GM19395 (cell line): ENCODE measurements around the gene RMDN2.
"Not testable (repeated sequence)": the region's sequence is repeated elsewhere in the genome, so short reads cannot be mapped to it uniquely, and the experiment has no call there.

Experiments
- ATAC-seq: cut with Tn5 transposase; IDR thresholded peaks from one replicate; pipeline ENCODE4 v1.9.1; 2021; ENCODE audit warnings: mild to moderate bottlenecking, moderate library complexity; ENCODE audit not compliant: unreplicated experiment

The RMDN2 gene

DNA sequence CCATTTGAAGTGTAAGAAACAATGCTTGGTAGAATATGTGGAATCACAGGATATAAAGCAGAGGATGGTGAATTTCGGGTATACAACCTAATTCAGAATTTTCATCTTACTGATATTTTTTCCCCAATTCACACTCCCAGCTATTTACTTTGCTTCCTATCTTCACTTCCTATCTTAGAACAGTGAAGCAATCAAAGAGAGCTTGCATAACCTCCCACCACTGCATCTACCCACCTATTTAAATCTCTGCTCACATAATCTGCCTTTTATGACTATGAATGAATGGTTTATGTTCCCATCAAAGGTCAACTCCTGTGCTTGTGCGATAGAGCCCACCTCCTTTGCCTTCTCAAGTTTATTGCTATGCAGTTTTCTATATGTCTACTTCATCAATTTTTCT is 3.3 kb downstream of the RMDN2 start:
- ATAC-seq: no peak

DNA sequence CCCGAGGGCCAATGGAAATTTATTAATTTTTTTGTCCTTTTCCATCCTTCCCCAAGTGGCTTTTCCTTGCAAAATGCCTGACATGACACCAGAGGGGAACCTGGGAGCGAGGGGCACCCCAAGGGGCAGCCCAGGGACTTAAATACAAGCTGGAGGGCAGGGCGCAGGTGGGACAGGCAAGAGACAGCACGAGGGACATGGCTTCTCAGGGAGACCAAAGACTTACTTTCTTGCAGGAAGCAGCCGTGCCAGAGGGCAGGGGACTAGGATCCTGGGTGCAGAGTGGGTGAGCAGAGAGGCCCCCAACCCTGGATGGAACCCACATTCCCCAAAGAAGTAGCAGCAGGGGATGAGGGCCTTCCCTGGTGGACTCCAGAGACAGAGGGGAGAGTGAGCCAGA is 5.3 kb downstream of the RMDN2 start:
- ATAC-seq: not testable (repeated sequence)

DNA sequence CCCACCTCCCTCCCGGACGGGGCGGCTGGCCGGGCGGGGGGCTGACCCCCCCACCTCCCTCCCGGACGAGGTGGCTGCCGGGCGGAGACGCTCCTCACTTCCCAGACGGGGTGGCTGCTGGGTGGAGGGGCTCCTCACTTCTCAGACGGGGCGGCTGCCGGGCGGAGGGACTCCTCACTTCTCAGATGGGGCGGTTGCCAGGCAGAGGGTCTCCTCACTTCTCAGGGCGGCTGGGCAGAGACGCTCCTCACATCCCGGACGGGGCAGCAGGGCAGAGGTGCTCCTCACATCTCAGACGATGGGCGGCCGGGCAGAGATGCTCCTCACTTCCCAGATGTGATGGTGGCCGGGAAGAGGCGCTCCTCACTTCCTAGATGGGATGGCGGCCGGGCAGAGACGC is 7.8 kb downstream of the RMDN2 start:
- not testable (repeated sequence) for ATAC-seq

DNA sequence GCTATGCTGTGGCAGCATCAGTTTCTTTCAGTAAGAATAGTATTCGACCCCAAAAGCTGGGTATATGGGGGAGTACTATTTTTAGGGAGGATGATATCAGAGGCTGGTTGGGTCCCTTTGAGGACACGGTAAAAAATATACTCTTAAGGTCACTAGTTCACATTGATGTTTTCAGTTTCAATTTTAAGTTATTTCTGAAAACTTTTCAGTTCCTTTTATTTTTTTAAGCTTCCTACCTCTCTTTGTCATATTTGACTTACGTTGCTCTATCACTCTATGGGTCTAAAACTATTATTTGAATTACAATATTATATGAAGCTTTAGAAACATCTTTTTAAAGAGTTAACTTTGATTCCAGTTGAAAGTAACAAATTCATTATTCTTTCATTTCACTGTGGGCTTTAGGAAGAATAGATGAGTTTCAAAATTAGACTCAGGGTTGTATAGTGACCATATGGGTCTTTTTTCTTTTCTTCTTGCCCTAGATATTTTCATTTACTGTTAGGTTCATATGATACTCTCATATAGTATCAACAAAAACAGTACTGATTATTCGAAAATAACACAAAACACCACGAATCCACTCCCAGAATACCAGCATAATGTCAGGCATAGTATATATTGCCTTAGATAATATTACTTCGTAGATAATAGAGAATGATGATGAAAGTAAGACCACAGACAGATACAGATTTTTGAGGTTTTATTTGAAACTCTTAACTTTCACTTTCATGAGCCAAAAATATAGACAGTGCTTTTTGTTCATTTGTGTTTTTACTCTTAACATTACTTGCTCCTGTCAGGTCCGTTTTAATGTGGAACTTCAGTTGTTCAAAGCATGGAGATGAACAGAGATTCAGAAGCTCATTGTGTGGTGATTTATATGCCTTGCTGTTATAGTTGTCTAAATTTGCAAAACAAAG is 9.8 kb downstream of the RMDN2 start:
- peak; percentile 90 for ATAC-seq

DNA sequence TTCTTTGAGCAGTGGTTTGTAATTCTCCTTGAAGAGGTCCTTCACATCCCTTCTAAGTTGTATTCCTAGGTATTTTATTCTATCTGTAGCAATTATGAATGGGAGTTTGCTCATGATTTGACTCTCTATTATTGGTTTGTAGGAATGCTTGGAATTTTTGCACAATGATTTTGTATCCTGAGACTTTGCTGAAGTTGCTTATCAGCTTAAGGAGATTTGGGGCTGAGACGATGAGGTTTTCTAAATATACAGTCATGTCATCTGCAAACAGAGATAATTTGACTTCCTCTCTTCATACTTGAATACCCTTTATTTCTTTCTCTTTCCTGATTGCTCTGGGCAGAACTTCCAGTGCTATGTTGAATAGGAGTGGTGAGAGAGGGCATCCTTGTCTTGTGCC is 12.5 kb downstream of the RMDN2 start:
- not testable (repeated sequence) for ATAC-seq

DNA sequence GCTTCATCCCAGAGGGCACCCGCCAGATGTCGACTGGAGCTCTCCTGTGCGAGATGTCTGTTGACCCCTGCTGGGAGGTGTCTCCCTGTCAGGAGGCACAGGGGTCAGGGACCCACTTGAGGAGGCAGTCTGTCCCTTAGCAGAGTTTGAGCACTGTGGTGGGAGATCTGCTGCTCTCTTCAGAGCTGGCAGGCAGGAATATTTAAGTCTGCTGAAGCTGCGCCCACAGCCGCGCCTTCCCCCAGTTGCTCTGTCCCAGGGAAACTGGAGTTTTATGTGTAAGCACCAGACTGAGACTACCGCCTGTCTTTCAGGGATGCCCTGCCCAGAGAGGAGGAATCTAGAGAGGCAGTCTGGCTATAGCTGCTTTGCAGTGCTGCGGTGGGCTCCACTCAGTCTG is 16.2 kb downstream of the RMDN2 start:
- not testable (repeated sequence) for ATAC-seq

DNA sequence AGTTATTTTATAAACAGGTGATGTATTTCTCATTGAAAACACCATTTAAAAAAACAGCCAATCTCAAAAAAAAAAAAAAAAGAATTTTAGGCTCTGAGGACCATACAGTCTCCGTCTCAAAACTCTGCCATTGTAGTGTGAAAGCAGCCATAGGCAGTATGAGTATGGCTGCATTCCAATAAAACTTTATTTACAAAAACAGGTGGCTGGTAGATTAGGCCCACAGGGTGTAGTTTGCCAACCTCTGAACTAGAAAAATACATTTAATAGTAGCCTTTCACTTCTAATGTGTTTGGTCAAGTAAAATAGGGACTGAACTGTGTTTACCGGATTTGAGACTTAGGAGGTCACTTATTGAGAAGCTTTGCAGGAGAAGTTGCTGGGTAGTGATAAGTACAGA is 19.2 kb downstream of the RMDN2 start:
- no peak for ATAC-seq

DNA sequence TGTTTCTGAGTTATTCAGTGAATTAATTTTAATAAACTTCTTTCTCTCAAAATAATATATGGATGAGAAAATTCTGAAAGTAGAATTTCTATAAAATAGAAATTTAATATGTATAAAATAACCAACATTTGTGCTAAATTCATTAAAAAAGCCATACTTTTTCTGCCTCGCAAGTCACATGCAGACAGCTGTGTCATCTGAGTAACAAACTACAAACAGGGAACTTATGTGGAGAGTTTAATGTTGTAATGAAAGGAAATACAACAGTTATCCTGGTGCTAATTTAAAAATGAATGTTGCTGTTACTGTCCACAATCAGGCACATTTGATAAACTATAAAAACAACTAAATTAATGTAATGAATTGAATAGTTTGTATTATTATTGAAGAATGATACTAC is 22.2 kb downstream of the RMDN2 start:
- ATAC-seq: no peak

DNA sequence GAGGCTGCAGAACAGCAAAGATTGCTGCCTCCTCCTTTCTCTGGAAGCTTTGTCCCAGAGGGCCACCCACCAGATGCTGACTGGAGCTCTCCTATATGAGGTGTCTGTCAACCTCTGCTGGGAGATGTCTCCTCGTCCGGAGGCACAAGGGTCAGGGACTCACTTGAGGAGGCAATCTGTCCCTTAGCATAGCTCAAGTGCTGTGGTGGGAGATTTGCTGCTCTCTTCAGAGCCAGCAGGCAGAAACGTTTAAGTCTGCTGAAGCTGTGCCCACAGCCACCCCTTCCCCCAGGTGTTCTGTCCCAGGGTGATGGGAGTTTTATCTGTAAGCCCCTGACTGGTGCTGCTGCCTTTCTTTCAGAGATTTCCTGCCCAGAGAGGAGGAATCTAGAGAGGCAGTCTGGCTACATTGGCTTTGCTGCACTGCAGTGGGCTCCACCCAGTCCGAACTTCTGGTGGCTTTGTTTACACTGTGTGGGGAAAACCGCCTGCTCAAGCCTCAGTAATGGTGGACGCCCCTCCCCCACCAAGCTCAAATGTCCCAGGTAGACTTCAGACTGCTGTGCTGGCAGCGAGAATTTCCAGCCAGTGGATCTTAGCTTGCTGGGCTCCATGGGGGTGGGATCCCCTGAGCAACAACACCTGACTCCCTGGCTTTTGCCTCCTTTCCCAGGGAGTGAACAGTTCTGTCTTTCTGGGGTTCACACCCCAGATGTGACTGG is 37.1 kb downstream of the RMDN2 start:
- ATAC-seq: not testable (repeated sequence)

DNA sequence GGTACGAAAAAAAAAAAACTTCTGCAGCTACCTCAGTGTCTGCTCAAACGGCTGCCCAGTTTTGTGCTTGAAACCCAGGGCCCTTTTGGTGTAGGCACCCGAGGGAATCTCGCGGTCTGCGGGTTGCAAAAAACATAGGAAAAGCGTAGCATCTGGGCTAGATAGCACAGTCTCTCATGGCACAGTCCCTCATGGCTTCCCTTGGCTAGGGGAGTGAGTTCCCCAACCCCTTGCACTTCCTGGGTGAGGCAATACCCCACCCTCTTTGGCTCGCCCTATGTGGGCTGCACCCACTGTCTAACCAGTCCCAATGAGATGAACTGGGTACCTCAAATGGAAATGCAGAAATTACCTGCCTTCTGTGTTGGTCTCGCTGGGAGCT is 37.6 kb downstream of the RMDN2 start:
- ATAC-seq: not testable (repeated sequence)

DNA sequence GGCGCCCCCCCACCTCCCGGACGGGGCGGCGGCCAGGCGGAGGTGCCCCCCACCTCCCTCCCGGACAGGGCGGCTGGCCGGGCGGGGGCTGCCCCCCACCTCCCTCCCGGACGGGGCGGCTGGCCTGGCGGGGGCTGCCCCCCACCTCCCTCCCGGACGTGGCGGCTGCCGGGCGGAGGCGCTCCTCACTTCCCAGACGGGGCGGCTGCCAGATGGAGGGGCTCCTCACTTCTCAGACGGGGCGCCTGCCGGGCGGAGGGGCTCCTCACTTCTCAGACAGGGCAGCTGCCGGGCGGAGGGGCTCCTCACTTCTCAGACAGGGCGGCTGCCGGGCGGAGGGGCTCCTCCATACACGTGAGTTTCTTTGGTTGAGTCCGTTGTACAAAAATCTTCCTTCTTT is 38.8 kb downstream of the RMDN2 start:
- not testable (repeated sequence) for ATAC-seq

DNA sequence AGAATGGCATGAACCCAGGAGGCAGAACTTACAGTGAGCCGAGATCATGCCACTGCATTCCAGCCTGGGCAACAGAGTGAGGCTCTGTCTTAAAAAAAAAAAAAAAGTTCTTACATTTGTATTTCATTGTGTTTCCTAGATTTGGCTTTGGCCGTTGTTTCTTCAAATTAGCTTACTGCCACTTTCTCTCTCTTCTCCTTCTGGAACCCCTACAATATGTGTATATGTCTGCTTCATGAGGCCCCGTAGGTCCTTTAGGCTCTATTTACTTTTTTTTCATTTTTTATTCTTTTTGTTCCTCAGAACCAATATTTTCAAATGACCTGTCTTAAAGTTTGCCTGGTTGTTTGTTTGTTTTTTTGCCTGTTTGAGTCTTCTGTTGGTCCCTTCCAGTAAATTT is 41.2 kb downstream of the RMDN2 start:
- ATAC-seq: no peak

DNA sequence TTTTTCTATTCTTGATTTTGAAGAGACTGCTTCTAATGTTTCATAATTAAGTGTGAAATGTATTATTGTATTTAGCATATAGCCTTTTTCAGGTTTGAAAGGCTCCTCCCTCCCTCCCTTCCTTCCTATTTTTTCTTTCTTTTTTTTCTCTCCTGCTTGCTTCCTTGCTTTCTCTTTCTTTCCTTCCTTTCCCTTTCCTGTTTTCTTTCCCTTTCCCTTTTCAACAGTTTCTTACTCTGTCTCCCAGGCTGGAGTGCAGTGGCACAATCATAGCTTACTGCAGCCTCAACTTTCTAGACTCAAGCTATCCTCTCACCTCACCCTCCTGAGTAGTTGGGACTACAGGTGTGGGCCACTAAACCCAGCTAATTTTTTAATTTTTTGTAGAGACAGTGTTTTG is 44.6 kb downstream of the RMDN2 start:
- no peak for ATAC-seq

DNA sequence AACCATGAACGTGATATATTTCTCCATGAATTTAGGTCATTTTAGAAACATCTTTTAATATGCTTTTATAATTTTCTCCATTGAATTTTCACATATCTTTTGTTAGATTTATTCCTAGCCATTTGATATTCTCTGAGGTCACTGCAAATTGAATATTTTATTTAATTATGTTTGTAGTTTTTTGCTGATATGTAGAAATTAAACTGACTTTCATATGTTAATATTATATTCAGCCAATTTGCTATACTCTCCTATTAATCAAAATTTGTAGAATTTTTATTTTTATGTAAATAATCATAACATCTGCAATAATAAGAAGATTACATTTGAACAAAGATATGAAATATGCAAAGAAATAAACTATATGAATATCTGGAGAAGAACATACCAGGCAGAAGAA is 46.9 kb downstream of the RMDN2 start:
- no peak for ATAC-seq

DNA sequence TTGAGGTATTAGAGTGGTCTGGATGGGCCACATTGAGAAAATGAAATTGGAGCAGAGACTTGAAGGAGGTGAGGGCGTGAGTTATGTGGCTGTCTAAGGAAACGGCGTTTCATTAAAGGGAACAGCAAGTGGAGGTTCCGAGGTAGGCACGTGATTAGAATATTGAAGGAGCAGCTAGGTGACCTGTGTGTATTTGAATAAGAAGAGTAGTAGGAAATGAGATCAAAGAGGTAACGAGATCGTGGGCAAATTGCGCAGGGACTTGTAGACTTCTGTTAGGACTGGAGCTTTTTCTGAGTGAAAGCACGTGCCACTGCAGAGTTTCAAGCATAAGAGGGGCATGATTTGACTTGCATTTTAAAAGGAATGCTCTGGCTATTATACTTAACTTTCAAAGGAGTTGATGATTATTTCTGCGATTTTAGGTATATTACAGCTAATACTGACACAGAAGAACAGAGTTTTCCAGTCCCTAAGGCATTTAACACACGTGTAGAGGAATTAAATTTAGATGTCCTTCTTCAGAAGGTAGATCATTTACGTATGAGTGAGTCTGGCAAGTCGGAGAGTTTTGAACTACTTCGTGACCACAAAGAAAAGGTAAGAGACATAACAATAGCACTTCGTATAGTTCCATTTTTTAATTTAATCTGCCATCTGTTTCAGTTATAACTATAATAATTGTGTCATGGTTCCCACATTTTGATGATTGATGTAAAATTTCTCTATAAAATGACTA is 48.7 kb downstream of the RMDN2 start:
- ATAC-seq: no peak

DNA sequence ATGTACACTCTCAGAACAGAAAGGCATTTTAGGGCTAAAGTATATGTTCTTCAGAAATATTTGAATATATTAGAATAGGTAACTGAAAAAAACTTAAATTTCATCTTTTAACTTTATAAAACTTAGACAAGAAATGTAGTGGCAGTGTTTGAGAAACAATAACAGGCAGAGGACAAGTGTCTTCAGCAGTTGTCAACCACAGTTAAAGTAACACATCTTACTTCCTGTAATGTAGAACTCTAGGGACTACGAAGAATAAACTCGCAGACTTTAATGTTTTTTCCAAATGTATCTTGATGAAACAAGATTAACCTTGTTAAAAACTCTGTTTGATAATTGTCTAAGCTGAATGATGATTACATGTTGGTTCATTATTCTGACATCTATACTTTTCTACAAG is 50.7 kb downstream of the RMDN2 start:
- ATAC-seq: no peak

DNA sequence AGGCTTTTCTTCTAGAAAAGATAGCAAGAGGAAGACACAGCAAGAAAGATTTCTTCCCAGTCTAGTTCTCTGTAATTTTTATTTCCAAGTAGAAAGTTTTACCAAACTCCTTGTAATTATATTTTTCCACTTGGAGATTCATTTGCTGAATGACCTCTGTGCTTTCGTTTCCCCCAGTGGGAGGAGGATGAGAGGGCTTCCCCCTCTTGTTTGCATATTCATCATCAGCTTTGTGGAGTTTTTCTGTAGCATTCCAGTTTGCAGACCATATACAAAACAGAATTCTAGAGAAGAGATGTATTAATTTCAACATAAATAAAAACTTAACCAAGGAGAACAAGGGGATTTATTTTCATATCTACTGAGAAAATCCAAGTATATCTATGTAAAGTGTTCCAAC is 51.3 kb downstream of the RMDN2 start:
- no peak for ATAC-seq

DNA sequence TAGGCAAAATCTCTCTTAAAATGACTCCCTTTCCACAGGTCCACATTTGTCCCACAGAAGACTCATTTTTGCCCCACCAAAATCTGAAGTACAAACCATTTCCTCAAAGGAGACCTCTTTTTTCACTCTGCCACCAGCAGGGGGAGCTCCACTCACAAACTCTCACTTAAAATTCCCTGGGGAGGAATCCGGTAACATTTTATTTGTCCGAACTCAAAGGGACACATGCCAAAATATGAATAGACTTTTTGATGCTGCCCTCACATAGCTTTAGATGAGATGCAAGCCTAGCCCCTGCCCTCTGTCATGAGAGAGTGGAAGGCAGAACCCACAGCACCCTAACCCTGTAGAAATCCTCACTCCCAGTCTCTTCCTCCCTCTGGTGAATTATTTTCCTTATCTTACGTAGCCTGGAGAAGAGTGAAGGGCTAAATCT is 57.1 kb downstream of the RMDN2 start:
- no peak for ATAC-seq

DNA sequence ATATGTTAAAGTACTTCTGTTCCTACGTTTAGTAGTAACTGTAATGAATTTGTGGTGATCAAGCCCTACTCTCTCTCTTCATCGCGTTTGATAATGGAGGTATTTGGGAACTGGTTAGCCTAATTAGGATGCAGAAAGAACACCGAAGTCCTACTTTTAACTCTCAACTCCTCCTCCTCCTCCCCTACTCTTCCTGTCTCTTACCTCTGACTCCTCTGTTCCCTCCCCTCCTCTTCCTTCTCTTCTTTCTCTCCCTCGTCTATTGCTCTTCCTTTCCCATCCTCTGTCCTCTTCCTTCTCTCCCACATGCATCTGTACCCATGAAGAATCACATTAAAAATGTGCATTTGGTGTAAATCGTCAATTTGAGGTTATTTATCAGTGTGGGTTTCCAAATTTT is 57.8 kb downstream of the RMDN2 start:
- ATAC-seq: no peak

DNA sequence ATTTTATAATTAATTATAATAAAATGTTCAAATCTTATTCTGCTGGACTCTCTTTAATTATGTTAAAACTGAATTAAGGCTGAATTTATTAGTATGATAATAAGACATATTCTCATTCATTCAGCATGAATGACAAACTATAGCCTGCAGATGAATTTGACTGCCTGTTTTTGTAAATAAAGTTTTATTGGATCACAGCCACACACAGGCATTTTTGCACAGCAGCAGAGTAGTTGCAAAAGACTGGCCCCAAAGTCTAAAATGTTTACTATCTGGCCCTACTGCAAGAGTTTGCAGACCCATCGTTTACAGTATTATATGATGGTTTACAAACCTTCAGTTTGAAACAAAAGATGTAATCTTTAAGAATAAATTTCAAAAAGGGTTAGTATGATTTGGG is 58.6 kb downstream of the RMDN2 start:
- ATAC-seq: no peak

DNA sequence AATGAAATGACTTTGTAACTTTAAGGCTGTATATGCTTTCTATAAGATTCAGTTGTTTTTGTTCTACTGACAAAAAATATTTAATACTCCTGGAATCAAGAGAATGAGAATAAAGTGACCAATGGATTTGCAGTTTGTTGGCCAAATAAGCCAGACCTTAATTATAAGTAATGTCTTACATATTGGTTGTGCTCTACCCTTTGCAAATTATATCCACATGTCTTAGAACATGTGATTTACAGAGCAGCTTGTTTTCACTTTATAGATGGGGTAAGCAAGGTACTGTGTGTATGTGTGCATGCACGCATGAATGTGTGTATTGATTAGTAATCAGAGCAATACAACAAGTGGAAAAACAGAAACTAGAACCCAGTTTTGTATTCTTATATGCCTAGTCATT is 59.1 kb downstream of the RMDN2 start:
- no peak for ATAC-seq

DNA sequence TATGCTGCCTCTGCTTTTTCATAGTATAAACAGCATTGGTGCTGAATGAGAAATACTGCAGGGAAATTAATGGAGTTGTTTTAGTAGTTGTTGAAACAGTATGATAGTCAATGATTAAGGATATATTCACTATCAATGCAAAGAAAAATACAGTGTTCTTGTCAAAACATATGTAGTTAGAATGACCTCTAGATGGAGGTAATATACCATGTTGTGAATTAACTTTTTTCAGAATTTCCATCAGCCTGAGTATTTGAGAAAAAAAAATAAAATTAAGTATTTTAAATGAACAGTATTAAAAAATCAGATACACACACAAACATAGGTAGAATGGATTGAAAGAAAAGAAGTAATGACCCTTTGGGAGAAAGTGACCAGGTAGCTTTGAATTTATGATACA is 59.5 kb downstream of the RMDN2 start:
- no peak for ATAC-seq
